HEK293T (cell line): Measurements from ENCODE around the gene TMEM88.

ENCODE experiments used
- BHLHE40 ChIP-seq: fragments of 450-650 bp; IDR thresholded peaks from 2 replicates; pipeline ENCODE4 v1.6.1; 2016; ENCODE audit warnings: mild to moderate bottlenecking, moderate library complexity, borderline replicate concordance
- CTBP1 ChIP-seq: fragments of 450-650 bp; IDR thresholded peaks from 2 replicates; pipeline ENCODE4 v1.6.1; 2016; ENCODE audit warnings: borderline replicate concordance
- ELF4 ChIP-seq: fragments of 450-650 bp; IDR thresholded peaks from 2 replicates; pipeline ENCODE4 v1.6.1; 2017; ENCODE audit warnings: antibody characterized with exemption
- FOXA1 ChIP-seq: fragments of 450-650 bp; IDR thresholded peaks from 2 replicates; pipeline ENCODE4 v1.6.1; 2016; ENCODE audit warnings: mild to moderate bottlenecking
- FOXK2 ChIP-seq: fragments of 450-650 bp; IDR thresholded peaks from 2 replicates; pipeline ENCODE4 v1.6.1; 2016; ENCODE audit warnings: mild to moderate bottlenecking
- FOXM1 ChIP-seq: fragments of 450-650 bp; IDR thresholded peaks from 2 replicates; pipeline ENCODE4 v1.6.1; 2017; ENCODE audit warnings: mild to moderate bottlenecking, borderline replicate concordance
- HDGF ChIP-seq: fragments of 450-650 bp; IDR thresholded peaks from 2 replicates; pipeline ENCODE4 v1.6.1; 2017; ENCODE audit warnings: antibody characterized with exemption, borderline replicate concordance
- LEF1 ChIP-seq: fragments of 450-650 bp; IDR thresholded peaks from 2 replicates; pipeline ENCODE4 v1.6.1; 2017; ENCODE audit warnings: mild to moderate bottlenecking, borderline replicate concordance
- NFRKB ChIP-seq: fragments of 450-650 bp; IDR thresholded peaks from 2 replicates; pipeline ENCODE4 v1.6.1; 2016; ENCODE audit warnings: mild to moderate bottlenecking, moderate library complexity
- SP1 ChIP-seq: fragments of 450-650 bp; IDR thresholded peaks from 2 replicates; pipeline ENCODE4 v1.6.1; 2017
- SUZ12 ChIP-seq: fragments of 450-650 bp; IDR thresholded peaks from 2 replicates; pipeline ENCODE4 v1.6.1; 2016; ENCODE audit warnings: mild to moderate bottlenecking
- TARDBP ChIP-seq: fragments of 450-650 bp; IDR thresholded peaks from 2 replicates; pipeline ENCODE4 v1.6.1; 2016
- ZNF384 ChIP-seq: fragments of 450-650 bp; IDR thresholded peaks from 2 replicates; pipeline ENCODE4 v1.6.1; 2016

DNA sequence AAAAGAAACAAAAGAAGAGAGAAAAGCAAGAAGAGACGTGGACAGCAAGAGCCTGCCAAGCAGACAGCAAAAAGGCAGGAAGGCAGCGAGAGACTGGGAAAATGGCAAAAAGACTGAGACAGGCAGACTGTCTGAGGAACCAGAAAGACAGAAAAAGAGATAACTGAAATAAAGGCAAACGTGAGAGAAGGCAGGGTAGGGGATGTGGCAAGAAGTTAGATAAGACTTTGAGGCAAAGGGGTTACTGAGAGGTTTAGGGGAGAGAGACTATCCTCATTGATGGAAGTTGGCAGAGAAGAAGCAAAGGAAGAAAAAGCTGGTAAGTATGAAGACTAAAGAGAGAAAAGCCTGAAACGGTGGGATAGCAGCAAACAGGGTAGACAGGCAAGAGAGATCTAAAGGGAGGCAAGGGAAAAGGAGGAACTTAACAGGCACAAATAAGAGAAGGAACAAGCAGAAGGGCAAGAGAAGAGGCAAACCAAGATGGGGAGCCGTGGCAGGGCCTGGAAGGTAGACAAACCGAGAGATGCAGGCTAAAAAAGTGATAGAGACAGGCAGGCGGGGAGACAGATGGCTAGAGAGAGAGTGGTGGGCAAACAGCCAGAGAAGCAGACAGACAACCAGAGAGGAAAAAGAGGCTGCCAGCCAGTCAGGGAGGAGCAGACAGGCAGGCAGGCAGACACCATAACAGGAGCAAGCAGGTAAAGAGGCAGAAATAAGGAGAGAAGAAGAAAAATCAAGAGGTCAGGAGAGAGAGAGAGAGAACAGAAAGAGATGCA is 26.6 kb downstream of the TMEM88 start:
- TF ChIP-seq SP1: no peak
- TF ChIP-seq FOXK2: no peak
- TF ChIP-seq FOXM1: no peak
- no peak for TF ChIP-seq NFRKB
- no peak for TF ChIP-seq BHLHE40
- TF ChIP-seq TARDBP: no peak
- no peak for TF ChIP-seq FOXA1
- TF ChIP-seq CTBP1: no peak
- no peak for TF ChIP-seq ZNF384
- no peak for TF ChIP-seq HDGF
- TF ChIP-seq ELF4: no peak
- no peak for TF ChIP-seq LEF1
- no peak for TF ChIP-seq SUZ12
